HG03342 (cell line): ENCODE data around the gene FOXL1.

Source experiments
- ATAC-seq: cut with Tn5 transposase; IDR thresholded peaks from one replicate; pipeline ENCODE4 v1.9.1; 2021; ENCODE audit warnings: mild to moderate bottlenecking, moderate library complexity; ENCODE audit not compliant: unreplicated experiment

The FOXL1 gene

DNA sequence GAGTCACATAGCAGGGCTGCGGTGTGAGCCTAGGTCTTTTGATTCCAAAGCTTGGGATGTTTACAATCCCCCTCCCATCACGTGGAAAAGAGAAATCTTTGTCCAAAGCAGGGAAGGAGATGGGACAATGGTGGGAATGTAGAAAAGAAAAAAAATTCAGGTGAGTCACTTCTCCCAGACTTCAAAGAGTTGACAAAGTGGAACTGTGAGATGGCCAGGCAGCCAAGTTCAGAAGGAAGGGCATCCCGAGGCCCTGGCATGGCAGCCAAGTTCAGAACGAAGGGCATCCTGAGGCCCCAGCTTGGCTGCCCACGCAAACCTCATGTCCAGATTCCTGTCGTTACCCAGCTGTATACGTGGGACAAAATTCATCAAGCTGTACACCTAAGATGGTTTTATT is 47.5 kb downstream of the FOXL1 start:
- no peak for ATAC-seq

- ATAC-seq = no peak
Observed at GRCh38 chr16:86626284-86626683, 47.9 kb downstream of the FOXL1 start.

GRCh38 chr16:86626966-86627365 is 48.6 kb downstream of the FOXL1 start:
- ATAC-seq = no peak

DNA sequence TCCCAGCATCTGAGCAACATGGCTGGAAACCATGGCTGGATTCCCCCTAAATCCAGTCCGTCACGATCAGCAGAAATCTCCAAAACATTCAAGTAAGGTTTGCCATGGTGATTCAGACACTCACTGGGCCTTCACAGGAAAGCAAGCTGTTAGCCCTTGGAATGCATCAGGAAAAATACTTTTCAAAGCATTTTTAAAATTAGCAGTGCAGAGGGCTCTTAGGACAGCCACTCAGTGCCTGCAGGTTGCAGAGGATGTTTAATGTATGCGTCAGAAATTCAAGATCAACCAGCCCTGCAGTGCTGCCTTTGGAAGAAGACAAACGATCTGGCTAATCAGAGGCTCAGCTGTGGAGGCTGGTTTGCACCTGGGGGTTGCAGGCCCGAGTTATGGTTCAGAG is 50.3 kb downstream of the FOXL1 start:
- no peak for ATAC-seq

- ATAC-seq = no peak
Observed at GRCh38 chr16:86630471-86630870, 52.1 kb downstream of the FOXL1 start.

GRCh38 chr16:86631444-86631843 is 53.1 kb downstream of the FOXL1 start:
- no peak for ATAC-seq
